Fibroblast of skin of scalp (primary cell): ENCODE data around the gene CBX8.

Experiments
- DNase-seq: peaks from one replicate; pipeline ENCODE4 v3.0.0-alpha.2; 2013

The CBX8 gene

GRCh38 chr17:79804856-79805696, 8.2 kb upstream of the CBX8 start:
- DNase-seq: no peak

DNA sequence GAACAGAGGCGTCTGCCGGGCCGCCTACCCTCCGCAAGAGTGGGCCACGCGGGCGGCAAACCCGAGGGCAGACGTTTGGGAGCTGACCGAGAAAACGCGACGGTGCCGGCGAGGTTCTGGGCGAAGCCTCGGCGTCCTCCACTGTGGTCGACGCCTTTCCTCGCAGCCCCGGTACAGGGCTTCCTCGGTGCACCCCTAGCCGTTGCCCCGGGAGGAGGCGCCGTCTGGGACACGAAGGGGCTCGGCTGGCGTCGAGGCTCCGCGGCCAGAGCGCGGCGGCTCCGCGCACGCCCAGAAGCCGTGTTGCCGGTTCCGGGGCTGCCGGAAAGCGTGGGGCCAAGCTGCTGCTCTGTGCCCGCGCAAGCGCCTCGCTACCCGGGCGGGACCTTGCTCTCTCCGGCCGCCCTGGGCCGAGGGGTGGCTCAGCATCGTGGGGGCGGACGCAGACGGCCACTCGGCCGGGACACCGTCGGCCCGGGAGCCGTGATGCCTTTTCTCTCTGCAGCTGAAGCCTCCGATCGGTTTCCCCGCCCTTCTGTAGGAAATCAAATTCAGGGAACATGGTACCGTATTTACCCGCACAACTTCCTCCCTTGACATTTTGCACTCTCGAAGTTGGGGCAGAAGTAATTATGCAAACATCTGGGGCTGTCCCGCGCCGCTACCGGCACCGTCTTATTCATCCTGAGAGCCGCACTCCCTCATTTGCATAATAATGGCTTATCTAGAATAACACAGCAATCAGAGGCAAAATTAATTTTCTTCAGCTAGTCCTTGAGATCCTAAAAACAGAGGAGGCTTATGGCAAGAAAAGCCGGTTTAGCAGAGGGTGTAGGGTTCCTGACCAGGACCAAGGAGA, 7.3 kb upstream of the CBX8 start:
- DNase-seq: peak; percentile 29

DNA sequence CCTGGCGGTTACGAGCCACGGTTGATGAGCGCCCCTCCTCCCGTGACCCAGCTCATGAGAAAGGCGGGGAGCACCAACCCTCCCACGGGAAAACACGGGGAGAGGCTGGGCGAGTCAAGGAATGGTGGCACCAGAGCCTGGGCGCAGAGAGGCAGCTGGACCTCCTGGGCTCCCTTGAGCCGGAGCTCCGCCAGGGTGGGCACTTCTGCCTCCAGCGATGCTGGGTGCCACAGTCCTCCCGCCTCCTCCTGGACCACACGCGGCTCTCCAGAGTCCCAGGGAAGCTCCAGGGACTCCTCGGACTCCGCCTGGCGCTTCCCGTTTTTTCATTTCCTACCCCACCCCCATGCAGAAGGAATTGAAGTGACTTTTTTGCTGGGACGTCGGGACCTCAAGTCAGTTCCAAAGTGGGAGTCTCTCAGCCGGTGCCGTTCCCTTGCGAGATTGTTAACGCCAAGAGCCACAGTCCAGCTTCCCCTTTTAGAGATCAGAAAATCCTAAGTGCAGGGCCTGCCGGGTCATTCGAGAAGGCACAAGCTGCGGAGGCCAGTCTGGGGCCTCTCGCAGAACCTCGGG, 6.6 kb upstream of the CBX8 start:
- DNase-seq: no peak

GRCh38 chr17:79802736-79803420, 6.0 kb upstream of the CBX8 start:
- DNase-seq: no peak

- DNase-seq: no peak
These were observed 5.3 kb upstream of the CBX8 start for GRCh38 chr17:79802039-79802735.

- no peak for DNase-seq
These were observed 4.5 kb upstream of the CBX8 start for GRCh38 chr17:79801156-79802038.

- DNase-seq: peak; percentile 61
These were observed 3.7 kb upstream of the CBX8 start for GRCh38 chr17:79800325-79801155.

GRCh38 chr17:79799538-79800324, 2.9 kb upstream of the CBX8 start:
- no peak for DNase-seq

- no peak for DNase-seq
These were observed 2.3 kb upstream of the CBX8 start for GRCh38 chr17:79799174-79799537.

GRCh38 chr17:79798299-79799173, 1.7 kb upstream of the CBX8 start:
- no peak for DNase-seq

- no peak for DNase-seq
These were observed 818 bp upstream of the CBX8 start for GRCh38 chr17:79797492-79798298.

- no peak for DNase-seq
These were observed 474 bp downstream of the CBX8 start for GRCh38 chr17:79796444-79796762.

DNA sequence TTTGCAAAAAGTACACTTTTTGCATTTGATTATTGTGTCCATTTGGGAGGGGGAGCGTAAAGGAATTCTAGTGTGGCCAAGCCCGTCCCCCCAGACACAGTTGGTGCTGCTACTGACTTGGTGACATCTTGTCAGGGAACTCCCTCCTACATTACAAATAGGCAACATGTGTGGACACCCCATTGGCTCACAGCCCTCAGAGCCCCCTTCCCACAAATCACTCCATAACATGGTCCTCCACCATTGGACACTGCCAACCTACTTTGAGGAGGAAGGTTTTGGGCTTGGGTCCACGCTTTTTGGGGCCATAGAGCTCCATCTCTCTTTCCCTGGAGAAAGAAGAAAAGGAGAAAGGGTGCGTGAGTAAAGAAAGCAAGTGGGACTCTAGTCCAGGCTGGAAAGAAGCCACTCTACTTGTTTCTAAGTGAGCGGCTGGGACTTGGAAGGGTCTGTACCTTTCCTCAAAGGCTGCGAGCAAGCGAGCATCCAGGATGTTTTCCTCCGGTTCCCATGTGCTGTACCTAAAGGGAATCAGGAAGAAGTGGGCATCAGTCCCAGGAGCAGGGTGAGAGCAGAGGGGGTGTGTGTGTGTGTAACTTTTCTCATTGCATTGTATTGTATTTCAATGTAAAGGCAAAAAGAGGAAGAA, 958 bp downstream of the CBX8 start:
- no peak for DNase-seq

- no peak for DNase-seq
These were observed 2.0 kb downstream of the CBX8 start for GRCh38 chr17:79794659-79795511.

- peak; percentile 66 for DNase-seq
These were observed 3.0 kb downstream of the CBX8 start for GRCh38 chr17:79793924-79794304.
